ENCODE results near the gene NBL1.

GRCh38 chr1:19696820-19697219, 52.7 kb downstream of the NBL1 start:
- no peak for TF ChIP-seq CTCF (conservative IDR thresholded peaks at IDR 0.05)
- TF ChIP-seq ZFX (IDR thresholded peaks at IDR 0.05), result no peak
